H1 (cell line): ENCODE measurements around the gene NME3. TPM values are rescaled to one million over a fixed set of nuclear protein-coding genes. Genes with fewer than 3 reads are reported as not detected.
A peak's percentile ranks its signal among the peaks of the same experiment; 100 is the strongest.

Source experiments
- CTCF ChIA-PET: fragments of 300-600 bp; sonication (Branson Sonifier 250); formaldehyde crosslinking; loops from one replicate; lab custom pipeline; 2021; ENCODE audit not compliant: partially characterized antibody; lab: Charles Lee
- POLR2A ChIA-PET: fragments of 300-600 bp; sonication (Branson Sonifier 250); formaldehyde crosslinking; loops from one replicate; lab custom pipeline; 2021; ENCODE audit warnings: inconsistent platforms; ENCODE audit not compliant: partially characterized antibody; lab: Charles Lee
- DNase-seq, 2 experiments: peaks; one replicate each; pipeline versions ENCODE4 v3.0.0 to v3.0.0-alpha.2; 2010 to 2022; ENCODE audit warnings: low spot score in 2 of 2, low read depth in 1 of 2, mixed read lengths in 1 of 2
- FAIRE-seq: peaks from 2 replicates; lab custom pipeline; 2011; peaks lifted over from hg19 to GRCh38; lab: Jason Lieb, UNC
- H2AFZ ChIP-seq: 2 replicates; pipeline ENCODE4 v1.8.1; 2012; ENCODE audit warnings: low read length, inconsistent platforms
- H2AK5ac ChIP-seq: 2 replicates; pipeline ENCODE4 v1.6.1; 2013; ENCODE audit warnings: low read depth, low read length
- H2BK120ac ChIP-seq: replicated peaks from 2 replicates; pipeline ENCODE3; 2013; ENCODE audit warnings: low read depth, low read length, inconsistent platforms
- H2BK12ac ChIP-seq: 2 replicates; pipeline ENCODE4 v1.6.1; 2013; ENCODE audit warnings: low read depth, low read length
- H2BK15ac ChIP-seq: 2 replicates; pipeline ENCODE4 v1.6.1; 2013; ENCODE audit warnings: low read length
- H2BK20ac ChIP-seq: 2 replicates; pipeline ENCODE4 v1.6.1; 2013; ENCODE audit warnings: low read length
- H2BK5ac ChIP-seq: 2 replicates; pipeline ENCODE4 v1.6.1; 2013; ENCODE audit warnings: low read depth, low read length
- H3K14ac ChIP-seq: 2 replicates; pipeline ENCODE4 v1.6.1; 2013; ENCODE audit warnings: inconsistent platforms; ENCODE audit not compliant: insufficient read length
- H3K18ac ChIP-seq: 2 replicates; pipeline ENCODE4 v1.6.1; 2013; ENCODE audit warnings: low read length; ENCODE audit errors: extremely low read depth
- H3K23ac ChIP-seq: 2 replicates; pipeline ENCODE4 v1.6.1; 2013; ENCODE audit warnings: inconsistent platforms; ENCODE audit not compliant: insufficient read length
- H3K23me2 ChIP-seq: 2 replicates; pipeline ENCODE4 v1.6.1; 2013; ENCODE audit warnings: low read depth, low read length
- H3K27ac ChIP-seq: 2 replicates; pipeline ENCODE4 v1.6.1; 2011; ENCODE audit warnings: low read depth, low read length, inconsistent platforms
- H3K27me3 ChIP-seq, 4 experiments: replicated peaks in 1 of 4; 1 replicate in 1 of 4; 2 replicates in 3 of 4; pipeline versions ENCODE4 v1.6.1 to v1.8.1; 2011 to 2013; ENCODE audit warnings: low read length in 3 of 4, mild to moderate bottlenecking in 3 of 4, inconsistent platforms in 2 of 4, mixed read lengths in 2 of 4, moderate library complexity in 1 of 4; ENCODE audit not compliant: control insufficient read depth in 3 of 4, insufficient read depth in 3 of 4; ENCODE audit errors: extremely low read depth in 1 of 4
- H3K36me3 ChIP-seq, 4 experiments: 2 replicates each; pipeline versions ENCODE4 v1.6.1 to v1.8.1; 2011 to 2013; ENCODE audit warnings: mild to moderate bottlenecking in 4 of 4, low read length in 3 of 4, moderate library complexity in 2 of 4, control low read depth in 1 of 4, inconsistent platforms in 1 of 4; ENCODE audit not compliant: insufficient read depth in 4 of 4, control insufficient read depth in 2 of 4
- H3K4ac ChIP-seq: replicated peaks from 2 replicates; pipeline ENCODE3; 2013; ENCODE audit warnings: low read length, low read depth, mixed read lengths, inconsistent platforms; ENCODE audit not compliant: insufficient read length
- H3K4me1 ChIP-seq, 4 experiments: replicated peaks in 1 of 4; 1 replicate in 1 of 4; 2 replicates in 3 of 4; pipeline versions ENCODE4 v1.6.1 to v1.8.1; 2011 to 2013; ENCODE audit warnings: low read length in 3 of 4, inconsistent platforms in 2 of 4, mixed read lengths in 1 of 4; ENCODE audit not compliant: insufficient read depth in 4 of 4, control insufficient read depth in 3 of 4
- H3K4me2 ChIP-seq, 2 experiments: 2 replicates each; pipeline versions ENCODE4 v1.6.1 to v1.8.1; 2011 to 2013; ENCODE audit warnings: low read depth in 2 of 2, low read length in 2 of 2, control low read depth in 1 of 2, inconsistent platforms in 1 of 2, mild to moderate bottlenecking in 1 of 2; ENCODE audit not compliant: insufficient read depth in 1 of 2
- H3K4me3 ChIP-seq, 4 experiments: fragments of 200-600, 300-600 bp in 1 of 4; sonication (generic), shearing (Covaris generic), sonication (Bioruptor Twin) in 1 of 4; 2 replicates each; pipeline versions ENCODE4 v1.5.1 to v1.8.1; 2011 to 2016; ENCODE audit warnings: low read length in 4 of 4, low read depth in 3 of 4, control low read depth in 2 of 4, inconsistent platforms in 2 of 4, mild to moderate bottlenecking in 2 of 4, mixed read lengths in 1 of 4, moderate library complexity in 1 of 4; ENCODE audit not compliant: insufficient read depth in 2 of 4; ENCODE audit errors: extremely low read depth in 1 of 4
- H3K56ac ChIP-seq: replicated peaks from 2 replicates; pipeline ENCODE3; 2013; ENCODE audit warnings: low read depth, mild to moderate bottlenecking, mixed read lengths, low read length, inconsistent platforms; ENCODE audit not compliant: insufficient read length
- H3K79me1 ChIP-seq: 2 replicates; pipeline ENCODE4 v1.6.1; 2013; ENCODE audit warnings: low read depth, low read length, control low read depth
- H3K79me2 ChIP-seq, 2 experiments: 2 replicates each; pipeline versions ENCODE4 v1.6.1 to v1.8.1; 2012 to 2013; ENCODE audit warnings: low read length in 2 of 2, mild to moderate bottlenecking in 2 of 2, inconsistent platforms in 1 of 2; ENCODE audit not compliant: insufficient read depth in 2 of 2, control insufficient read depth in 1 of 2
- H3K9ac ChIP-seq, 4 experiments: replicated peaks in 1 of 4; 1 replicate in 1 of 4; 2 replicates in 3 of 4; pipeline versions ENCODE4 v1.6.1 to v1.8.1; 2011 to 2013; ENCODE audit warnings: low read depth in 3 of 4, low read length in 3 of 4, control low read depth in 2 of 4, mild to moderate bottlenecking in 2 of 4, moderate library complexity in 2 of 4, inconsistent platforms in 1 of 4; ENCODE audit errors: extremely low read depth in 1 of 4
- H3K9me3 ChIP-seq, 2 experiments: 2 replicates each; pipeline versions ENCODE4 v1.6.1 to v1.8.1; 2012 to 2013; ENCODE audit warnings: mild to moderate bottlenecking in 2 of 2, moderate library complexity in 2 of 2, control low read depth in 1 of 2, inconsistent platforms in 1 of 2, low read depth in 1 of 2, low read length in 1 of 2, mixed read lengths in 1 of 2; ENCODE audit not compliant: insufficient read depth in 2 of 2
- H4K20me1 ChIP-seq, 2 experiments: replicated peaks in 1 of 2; 2 replicates each; pipeline versions ENCODE3 to v1.8.1; 2011 to 2013; ENCODE audit warnings: inconsistent platforms in 2 of 2, low read length in 2 of 2, mild to moderate bottlenecking in 1 of 2; ENCODE audit not compliant: insufficient read depth in 2 of 2, control insufficient read depth in 1 of 2
- H4K5ac ChIP-seq: 2 replicates; pipeline ENCODE4 v1.6.1; 2013; ENCODE audit warnings: low read length, low read depth, mixed read lengths, inconsistent platforms; ENCODE audit not compliant: insufficient read length
- H4K8ac ChIP-seq: 2 replicates; pipeline ENCODE4 v1.8.0; 2013; ENCODE audit warnings: mild to moderate bottlenecking, moderate library complexity, low read length, inconsistent platforms; ENCODE audit not compliant: insufficient read depth; ENCODE audit errors: extremely low read depth
- H4K91ac ChIP-seq: replicated peaks from 2 replicates; pipeline ENCODE3; 2013; ENCODE audit warnings: low read length, mixed read lengths, inconsistent platforms; ENCODE audit not compliant: insufficient read length
- ASH2L ChIP-seq: fragments of 200-600, 300-600 bp; sonication (generic); IDR thresholded peaks from one replicate; pipeline ENCODE4 v1.7.1; 2017; ENCODE audit warnings: low read length
- BRCA1 ChIP-seq: IDR thresholded peaks from 2 replicates; pipeline ENCODE4 v1.6.1; 2012; ENCODE audit warnings: low read depth, low read length, improper control_type of control experiment
- JUND ChIP-seq: IDR thresholded peaks from 2 replicates; pipeline ENCODE4 v1.6.1; 2011; ENCODE audit warnings: mild to moderate bottlenecking, improper control_type of control experiment, low read length
- KDM4A ChIP-seq: IDR thresholded peaks from one replicate; pipeline ENCODE4 v1.7.1; 2012; ENCODE audit warnings: low read depth, mild to moderate bottlenecking, moderate library complexity, low read length, inconsistent platforms; ENCODE audit not compliant: severe bottlenecking
- KDM5A ChIP-seq: fragments of 200-600 bp; IDR thresholded peaks from 2 replicates; pipeline ENCODE4 v1.7.1; 2012; ENCODE audit warnings: mild to moderate bottlenecking, low read length, inconsistent platforms, mixed read lengths
- PHF8 ChIP-seq: fragments of 200-600 bp; sonication (generic); conservative IDR thresholded peaks from 2 replicates; pipeline ENCODE4 v1.7.1; 2012; ENCODE audit warnings: low read depth, mild to moderate bottlenecking, inconsistent platforms, low read length, moderate library complexity
- RXRA ChIP-seq: IDR thresholded peaks from 2 replicates; pipeline ENCODE4 v1.6.1; 2011; ENCODE audit warnings: low read depth, mild to moderate bottlenecking, low read length, moderate library complexity; ENCODE audit not compliant: insufficient read depth
- SP1 ChIP-seq: IDR thresholded peaks from 2 replicates; pipeline ENCODE4 v1.6.1; 2011; ENCODE audit warnings: low read depth, low read length
- TEAD4 ChIP-seq: IDR thresholded peaks from 2 replicates; pipeline ENCODE4 v1.6.1; 2012; ENCODE audit warnings: low read depth, low read length, inconsistent platforms, mixed read lengths
- WGBS, 2 experiments: shearing (Covaris generic) in 1 of 2; methylation state at CpG; one replicate each; pipeline versions ENCODE4 v1.1.6 to v1.1.7; 2013 to 2015; ENCODE audit warnings: low lambda C conversion rate in 2 of 2, mixed read lengths in 2 of 2, inconsistent platforms in 1 of 2, low coverage in 1 of 2, missing lambda C conversion rate in 1 of 2; ENCODE audit not compliant: insufficient replicate concordance in 2 of 2, insufficient coverage in 1 of 2, insufficient read length in 1 of 2; ENCODE audit errors: extremely low coverage in 1 of 2, missing lambda C conversion rate in 1 of 2; 5-methylcytosine and 5-hydroxymethylcytosine counted together
- polyA plus RNA-seq, 7 experiments: library from polyadenylated mRNA; depleted of rRNA in 3 of 7; stranded (reverse) in 5 of 7; unstranded in 2 of 7; fragments of >200 nt in 5 of 7; fragments of 200-250 nt in 2 of 7; gene quantifications; 1 replicate in 5 of 7; 2 replicates in 1 of 7; 4 replicates in 1 of 7; pipeline versions ENCODE4 v1.2.1 to v1.2.3, GENCODE V29; 2011 to 2013; ENCODE audit warnings: missing spikeins in 2 of 7, mixed read lengths in 2 of 7
- total RNA-seq: library from RNA; stranded (reverse); fragmentation: NEBNext Ultra II Directional; extraction: Animal tissue kit (Norgen Biotek cat#: 25700); gene quantifications from 2 replicates; pipeline ENCODE4 v1.2.1, GENCODE V29; 2021
- TF ChIP-seq, protein P1 (sequence below): IDR thresholded peaks from 2 replicates; pipeline ENCODE4 v1.6.1; 2012; ENCODE audit warnings: low read length, inconsistent platforms

Gene NME3
- total and polyA plus RNA-seq, 2 of the 8 experiments (the other 6 are each of a cell fraction or from before 2014, with no cell fraction given), result 72.5 to 163 TPM

DNA sequence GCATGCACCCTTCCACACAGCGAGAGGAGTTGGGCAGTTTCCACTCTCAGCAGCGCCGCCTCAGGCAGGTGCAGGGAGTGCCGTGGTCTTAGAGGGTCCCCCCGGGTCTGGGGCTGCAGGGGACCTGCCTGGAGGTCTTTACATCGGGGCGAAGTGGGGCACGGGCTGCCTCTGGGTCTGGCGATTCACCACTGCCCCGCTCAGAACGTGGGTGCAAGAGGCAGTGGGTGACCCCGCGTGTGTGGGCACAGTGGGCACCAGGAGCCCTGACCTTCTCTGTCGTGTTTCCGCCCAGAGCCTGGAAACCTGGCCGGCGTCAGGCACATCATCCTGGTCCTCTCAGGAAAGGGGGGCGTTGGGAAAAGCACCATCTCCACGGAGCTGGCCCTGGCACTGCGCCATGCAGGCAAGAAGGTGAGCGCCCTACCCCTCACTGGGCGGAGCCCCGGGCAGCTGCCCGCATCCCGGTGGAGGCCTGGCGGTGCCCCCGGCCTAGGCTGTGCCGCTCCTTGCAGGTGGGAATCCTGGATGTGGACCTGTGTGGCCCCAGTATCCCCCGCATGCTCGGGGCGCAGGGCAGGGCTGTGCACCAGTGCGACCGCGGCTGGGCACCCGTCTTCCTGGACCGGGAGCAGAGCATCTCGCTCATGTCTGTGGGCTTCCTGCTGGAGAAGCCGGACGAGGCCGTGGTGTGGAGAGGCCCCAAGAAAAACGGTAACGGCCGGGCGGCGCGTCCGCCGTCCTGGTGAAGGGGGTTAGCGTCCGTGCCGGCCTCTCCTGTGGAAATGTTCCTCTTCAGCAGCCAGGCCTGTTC is 15.1 kb upstream of the NME3 start:
- peaks cover 0 to 35% of the 10 kb centered on the region in 2 experiments; a peak in 3 of 4 replicates for H3K79me2 ChIP-seq
- H2AK5ac ChIP-seq, result no peak overlapping the region
- CTCF ChIA-PET, result interaction anchor here (1.4 kb wide), 1 partner anchor 12 kb away, joined by 4 read pairs; no protein-coding TSS in a partner anchor
- peaks cover 13% of the 10 kb centered on the region; the same call in 1 of the 2 replicates for H3K79me1 ChIP-seq
- POLR2A ChIA-PET, result interaction anchor here (1.6 to 4.0 kb wide), 3 partner anchors 11 to 18 kb away, joined by 3 to 13 read pairs (median 5); partner anchors contain the start of gene NME3
- H2BK120ac ChIP-seq, result no peak overlapping the region
- no peak overlapping the region for H2BK12ac ChIP-seq
- no peaks in the 10 kb centered on the region for H3K9me3 ChIP-seq
- no peak for FAIRE-seq
- H3K4ac ChIP-seq, result no peak overlapping the region
- peaks cover 0 to 2% (median under 1%) of the 10 kb centered on the region in 4 experiments; a peak in 4 of 7 replicates for H3K4me1 ChIP-seq
- no peak overlapping the region for H2AFZ ChIP-seq
- no peak overlapping the region for H3K9ac ChIP-seq
- H3K36me3 ChIP-seq, result peaks cover 0 to 40% (median 2%) of the 10 kb centered on the region in 4 experiments; a peak in 4 of 8 replicates
- no peak overlapping the region for H3K56ac ChIP-seq
- DNase-seq, result peak in 1 of 2 experiments; percentile 62
- H3K18ac ChIP-seq, result no peak overlapping the region
- H3K4me2 ChIP-seq, result no peak overlapping the region
- H3K4me3 ChIP-seq, result no peak overlapping the region
- H2BK15ac ChIP-seq, result no peak overlapping the region
- WGBS, 2 experiments, result 90% methylated on average over 39 of the region's 51 CpGs; no CpG with 5 or more reads in 1 of the 2 experiments
- H3K27ac ChIP-seq, result no peak overlapping the region
- no peak overlapping the region for H4K91ac ChIP-seq
- H2BK20ac ChIP-seq, result no peak overlapping the region
- H4K5ac ChIP-seq, result no peak overlapping the region
- H2BK5ac ChIP-seq, result no peak overlapping the region
- no peak overlapping the region; the same call in 1 of the 2 replicates for H4K8ac ChIP-seq
- peaks cover 20 to 21% of the 10 kb centered on the region in 2 experiments for H4K20me1 ChIP-seq
- no peaks in the 10 kb centered on the region for H3K27me3 ChIP-seq
- no peak overlapping the region for H3K23ac ChIP-seq
- H3K14ac ChIP-seq, result no peak overlapping the region
- H3K23me2 ChIP-seq, result peaks cover 3% of the 10 kb centered on the region; the same call in 1 of the 2 replicates
- no peak for TF ChIP-seq JUND
- TF ChIP-seq, protein P1, sequence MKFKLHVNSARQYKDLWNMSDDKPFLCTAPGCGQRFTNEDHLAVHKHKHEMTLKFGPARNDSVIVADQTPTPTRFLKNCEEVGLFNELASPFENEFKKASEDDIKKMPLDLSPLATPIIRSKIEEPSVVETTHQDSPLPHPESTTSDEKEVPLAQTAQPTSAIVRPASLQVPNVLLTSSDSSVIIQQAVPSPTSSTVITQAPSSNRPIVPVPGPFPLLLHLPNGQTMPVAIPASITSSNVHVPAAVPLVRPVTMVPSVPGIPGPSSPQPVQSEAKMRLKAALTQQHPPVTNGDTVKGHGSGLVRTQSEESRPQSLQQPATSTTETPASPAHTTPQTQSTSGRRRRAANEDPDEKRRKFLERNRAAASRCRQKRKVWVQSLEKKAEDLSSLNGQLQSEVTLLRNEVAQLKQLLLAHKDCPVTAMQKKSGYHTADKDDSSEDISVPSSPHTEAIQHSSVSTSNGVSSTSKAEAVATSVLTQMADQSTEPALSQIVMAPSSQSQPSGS, result no peak
- TF ChIP-seq BRCA1, result no peak
- no peak for TF ChIP-seq RXRA
- TF ChIP-seq TEAD4, result no peak
- TF ChIP-seq PHF8, result no peak
- no peak for TF ChIP-seq KDM5A
- TF ChIP-seq ASH2L, result no peak
- no peak for TF ChIP-seq SP1
- no peak for TF ChIP-seq KDM4A
